Prostate gland (tissue), 2 donors: ENCODE measurements around the gene CDH26. TPM values are rescaled to one million over a fixed set of nuclear protein-coding genes. Genes with fewer than 3 reads are reported as not detected.

Source experiments
- DNase-seq: peaks from one replicate; pipeline ENCODE4 v3.0.0-alpha.2; 2019; ENCODE audit warnings: low spot score
- H3K27ac ChIP-seq, 2 donors: fragments of 200-600 bp; sonication (generic); 2 replicates each; pipeline ENCODE4 v1.5.1; 2017 to 2019
- H3K27me3 ChIP-seq: fragments of 200-600 bp; sonication (generic); replicated peaks from 2 replicates; pipeline ENCODE4 v1.5.1; 2019; ENCODE audit not compliant: insufficient read depth
- H3K36me3 ChIP-seq, 2 donors: fragments of 200-600 bp; sonication (generic); 1 replicate in 1 of 2; 2 replicates in 1 of 2; pipeline versions ENCODE4 v1.5.1 to v1.8.1; 2017 to 2019
- H3K4me1 ChIP-seq: fragments of 200-600 bp; sonication (generic); replicated peaks from 2 replicates; pipeline ENCODE4 v1.5.1; 2019
- H3K4me3 ChIP-seq, 2 donors: fragments of 200-600 bp; sonication (generic); 2 replicates each; pipeline ENCODE4 v1.5.1; 2017 to 2019
- H3K9me3 ChIP-seq: fragments of 200-600 bp; sonication (generic); 2 replicates; pipeline ENCODE4 v1.5.1; 2017
- CTCF ChIP-seq, 4 experiments: fragments of 200-600 bp in 2 of 4; fragments of 450-650 bp in 2 of 4; sonication (generic) in 2 of 4; IDR thresholded peaks; 1 replicate in 3 of 4; 2 replicates in 1 of 4; pipeline ENCODE4 v1.5.1; 2016 to 2019; ENCODE audit warnings: antibody characterized with exemption in 4 of 4, mild to moderate bottlenecking in 2 of 4, moderate library complexity in 2 of 4
- POLR2A ChIP-seq: fragments of 450-650 bp; IDR thresholded peaks from one replicate; pipeline ENCODE4 v1.6.1; 2016; ENCODE audit warnings: antibody characterized with exemption, mild to moderate bottlenecking
- POLR2AphosphoS5 ChIP-seq: sonication (generic); formaldehyde crosslinking; IDR thresholded peaks from one replicate; pipeline ENCODE4 v1.6.1; 2017; ENCODE audit warnings: antibody characterized with exemption
- WGBS: methylation state at CpG from one replicate; pipeline ENCODE4 v1.1.5; 2018; 5-methylcytosine and 5-hydroxymethylcytosine counted together
- intact Hi-C: fragments of 100-400 bp; cut with DNase I; formaldehyde crosslinking; loops from one replicate; pipeline ENCODE4 v1.14.2; 2022
- total RNA-seq, 2 donors: library from RNA; depleted of rRNA; stranded (reverse); fragments of >200 nt; gene quantifications; one replicate each; pipeline ENCODE4 v1.1.0, GENCODE V29; 2016

The CDH26 gene
- total RNA-seq, 2 donors from 2014 or later, result 11.0 to 30.6 TPM

GRCh38 chr20:60054716-60055634, 96.8 kb downstream of the CDH26 start:
- H3K27me3 ChIP-seq, result no peaks in the 10 kb centered on the region
- intact Hi-C loops, result loop anchor here (5.0 to 10.0 kb wide), 4 partner anchors 110 to 1842 kb away; partner anchors contain the start of genes FAM217B and PPP1R3D

GRCh38 chr20:60055740-60056139, 97.5 kb downstream of the CDH26 start:
- Histone ChIP-seq H3K9me3 (no peaks in the 10 kb centered on the region), H3K36me3 (no peaks in the 10 kb centered on the region), H3K4me1 (no peaks in the 10 kb centered on the region), H3K27ac (no peak overlapping the region), H3K4me3 (no peak overlapping the region), H3K27me3 (no peaks in the 10 kb centered on the region)
- no peak for DNase-seq
- intact Hi-C loops, result loop anchor here (5.0 to 10.0 kb wide), 4 partner anchors 111 to 1842 kb away; partner anchors contain the start of genes FAM217B and PPP1R3D
- no peak for TF ChIP-seq CTCF (IDR thresholded peaks at IDR 0.05)
- TF ChIP-seq POLR2AphosphoS5, result no peak
- no peak for TF ChIP-seq POLR2A
- 92% methylated on average over 14 of the region's 14 CpGs for WGBS

More at GRCh38 chr20:60054716-60055634, 96.8 kb downstream of the CDH26 start:
- DNase-seq, result no peak
- TF ChIP-seq POLR2A (no peak), POLR2AphosphoS5 (no peak), CTCF (IDR thresholded peaks at IDR 0.05) (no peak)
- Histone ChIP-seq H3K4me3 (no peak overlapping the region), H3K4me1 (no peaks in the 10 kb centered on the region), H3K36me3 (no peaks in the 10 kb centered on the region), H3K27ac (no peak overlapping the region), H3K9me3 (no peaks in the 10 kb centered on the region)
- WGBS, result 85% methylated on average over 24 of the region's 24 CpGs

- no peak for DNase-seq
- Histone ChIP-seq H3K4me1 (no peaks in the 10 kb centered on the region), H3K27ac (no peak overlapping the region), H3K9me3 (no peaks in the 10 kb centered on the region), H3K27me3 (no peaks in the 10 kb centered on the region), H3K4me3 (no peak overlapping the region), H3K36me3 (no peaks in the 10 kb centered on the region)
- WGBS, result 80% methylated on average over 5 of the region's 5 CpGs
- no peak for TF ChIP-seq POLR2AphosphoS5
- no peak for TF ChIP-seq POLR2A
- no peak for TF ChIP-seq CTCF (IDR thresholded peaks at IDR 0.05)
- intact Hi-C loops, result loop anchor here (5.0 to 10.0 kb wide), 4 partner anchors 112 to 1841 kb away; partner anchors contain the start of genes FAM217B and PPP1R3D
Observed at GRCh38 chr20:60056407-60057122, 98.3 kb downstream of the CDH26 start.

- Histone ChIP-seq H3K27ac (no peak overlapping the region), H3K36me3 (no peaks in the 10 kb centered on the region), H3K4me1 (no peaks in the 10 kb centered on the region), H3K27me3 (no peaks in the 10 kb centered on the region), H3K4me3 (no peak overlapping the region), H3K9me3 (no peaks in the 10 kb centered on the region)
- intact Hi-C loops, result loop anchor here (5.0 to 10.0 kb wide), 4 partner anchors 112 to 1840 kb away; partner anchors contain the start of genes FAM217B and PPP1R3D
- peak; percentile 72 to 84 (median 80) for TF ChIP-seq CTCF (IDR thresholded peaks at IDR 0.05)
- no peak for TF ChIP-seq POLR2AphosphoS5
- WGBS, result 17% methylated on average over 11 of the region's 11 CpGs
- peak; percentile 63 for DNase-seq
Observed at GRCh38 chr20:60057123-60057865, 99.1 kb downstream of the CDH26 start.
